Lower lobe of right lung (tissue), 2 donors: ENCODE data around the gene TMEM252. TPM values are rescaled to one million over a fixed set of nuclear protein-coding genes. Genes with fewer than 3 reads are reported as not detected.
A peak's percentile ranks its signal among the peaks of the same experiment; 100 is the strongest.

Experiments used
- ATAC-seq, 2 donors: fragments of 200-7000 bp; cut with Tn5 transposase; one replicate each; pipeline ENCODE4 v1.9.1; 2020 to 2022; ENCODE audit warnings: mild to moderate bottlenecking in 2 of 2, moderate library complexity in 2 of 2
- DNase-seq: peaks from one replicate; pipeline ENCODE4 v3.0.0-alpha.2; 2020
- H3K27ac ChIP-seq: fragments of 200-600 bp; one replicate; pipeline ENCODE4 v1.8.0; 2022
- H3K27me3 ChIP-seq: fragments of 200-600 bp; one replicate; pipeline ENCODE4 v1.8.0; 2022; ENCODE audit warnings: low read depth
- H3K36me3 ChIP-seq: fragments of 200-600 bp; one replicate; pipeline ENCODE4 v1.8.0; 2022; ENCODE audit warnings: mild to moderate bottlenecking
- H3K4me1 ChIP-seq: fragments of 200-600 bp; one replicate; pipeline ENCODE4 v1.8.0; 2022
- H3K4me3 ChIP-seq: fragments of 200-600 bp; one replicate; pipeline ENCODE4 v1.8.0; 2022; ENCODE audit warnings: mild to moderate bottlenecking
- H3K9me3 ChIP-seq: fragments of 200-600 bp; one replicate; pipeline ENCODE4 v1.8.0; 2022
- CTCF ChIP-seq: fragments of 200-600 bp; IDR thresholded peaks from one replicate; pipeline ENCODE4 v1.8.0; 2022; ENCODE audit warnings: antibody characterized with exemption, mild to moderate bottlenecking
- intact Hi-C: fragments of 100-400 bp; cut with DNase I; formaldehyde crosslinking; loops from one replicate; pipeline ENCODE4 v1.11.0; 2022
- total RNA-seq: library from RNA; stranded (reverse); fragmentation: NEBNext Ultra II Directional; extraction: Animal tissue kit (Norgen Biotek cat#: 25700); gene quantifications from one replicate; pipeline ENCODE4 v1.2.1, GENCODE V29; 2021
- donor health status: DM: no; HTN: yes; CAD: no; lungs with severe emphysema.

TMEM252 gene
- total RNA-seq, 1 donor from 2014 or later = 0.30 TPM

DNA sequence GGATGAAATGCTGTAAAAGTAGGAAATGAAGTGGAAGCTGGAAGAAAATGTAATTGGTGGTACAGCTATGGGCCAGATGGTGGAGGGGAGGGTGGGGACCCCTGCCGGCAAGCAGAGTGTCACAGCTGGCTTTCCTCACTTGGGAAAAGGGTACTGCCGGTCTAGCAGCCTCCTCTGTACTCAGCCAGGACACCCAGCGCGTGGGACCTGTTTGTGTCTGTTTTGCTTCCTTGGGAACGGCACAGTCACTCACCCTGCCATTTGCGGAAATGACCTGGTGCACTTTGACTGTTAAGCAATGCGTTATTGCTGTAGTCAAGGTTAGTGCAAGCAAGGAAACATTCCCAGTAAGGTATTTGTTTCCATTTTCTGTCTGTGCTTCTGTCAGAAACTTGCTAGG lies 10.1 kb downstream of the TMEM252 start:
- no peak overlapping the region for H3K4me3 ChIP-seq
- intact Hi-C loops = no loop called here
- no peaks in the 10 kb centered on the region for H3K9me3 ChIP-seq
- TF ChIP-seq CTCF = no peak
- no peaks in the 10 kb centered on the region for H3K27me3 ChIP-seq
- peak; percentile 82 for DNase-seq
- H3K4me1 ChIP-seq = no peaks in the 10 kb centered on the region
- peak overlapping the region; percentile 71 for H3K27ac ChIP-seq
- ATAC-seq = peak; percentile 92 to 96
- H3K36me3 ChIP-seq = no peaks in the 10 kb centered on the region

- TF ChIP-seq CTCF = no peak
- H3K27me3 ChIP-seq = no peaks in the 10 kb centered on the region
- no peak overlapping the region for H3K4me3 ChIP-seq
- H3K27ac ChIP-seq = no peak overlapping the region
- intact Hi-C loops = no loop called here
- H3K9me3 ChIP-seq = no peaks in the 10 kb centered on the region
- no peaks in the 10 kb centered on the region for H3K4me1 ChIP-seq
- no peaks in the 10 kb centered on the region for H3K36me3 ChIP-seq
- no peak for DNase-seq
- no peak for ATAC-seq
Observed at GRCh38 chr9:68523367-68523936, 17.2 kb downstream of the TMEM252 start.

DNA sequence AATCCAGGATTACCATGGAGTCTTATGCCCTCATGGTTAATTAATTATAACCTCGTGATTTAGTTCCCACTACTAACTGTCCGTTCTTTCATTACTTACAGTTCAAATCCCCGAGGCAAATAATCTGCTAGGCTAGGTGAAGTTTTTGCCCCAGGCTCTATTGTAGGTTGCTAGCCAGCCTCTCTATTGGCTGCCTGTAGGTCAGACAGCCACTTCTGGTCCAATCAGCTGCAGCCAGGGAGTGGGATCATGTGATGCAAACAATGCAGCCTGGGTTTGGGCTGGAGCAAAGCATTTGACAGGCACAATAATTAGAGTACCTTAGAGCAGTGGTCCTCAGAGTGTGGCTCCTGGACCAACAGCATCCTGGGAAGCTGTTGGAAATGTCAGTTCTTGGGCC lies 17.7 kb downstream of the TMEM252 start:
- intact Hi-C loops = no loop called here
- Histone ChIP-seq H3K4me1 (no peaks in the 10 kb centered on the region), H3K27me3 (no peaks in the 10 kb centered on the region), H3K27ac (no peak overlapping the region), H3K9me3 (no peaks in the 10 kb centered on the region), H3K4me3 (no peak overlapping the region), H3K36me3 (no peaks in the 10 kb centered on the region)
- no peak for TF ChIP-seq CTCF
- ATAC-seq (no peak), DNase-seq (no peak)

GRCh38 chr9:68522131-68522530 lies 18.6 kb downstream of the TMEM252 start:
- peak; percentile 53 to 79 for ATAC-seq
- peak; percentile 64 for DNase-seq
- H3K27ac ChIP-seq = no peak overlapping the region
- no peak overlapping the region for H3K4me3 ChIP-seq
- H3K4me1 ChIP-seq = no peaks in the 10 kb centered on the region
- H3K36me3 ChIP-seq = no peaks in the 10 kb centered on the region
- H3K27me3 ChIP-seq = no peaks in the 10 kb centered on the region
- H3K9me3 ChIP-seq = no peaks in the 10 kb centered on the region
- TF ChIP-seq CTCF = no peak
- intact Hi-C loops = no loop called here

- no peak for TF ChIP-seq CTCF
- Histone ChIP-seq H3K4me1 (no peaks in the 10 kb centered on the region), H3K9me3 (no peaks in the 10 kb centered on the region), H3K4me3 (no peak overlapping the region), H3K27ac (no peak overlapping the region), H3K27me3 (no peaks in the 10 kb centered on the region), H3K36me3 (no peaks in the 10 kb centered on the region)
- ATAC-seq (peak; percentile 92 to 94), DNase-seq (no peak)
- intact Hi-C loops = no loop called here
Observed at GRCh38 chr9:68515326-68516017, 25.2 kb downstream of the TMEM252 start.
